KMS-11 (cell line): Measurements from ENCODE around the gene TMOD2.
"Not testable (repeated sequence)": the region's sequence is repeated elsewhere in the genome, so short reads cannot be mapped to it uniquely, and the experiment has no call there.

Experiments used
- H2AFZ ChIP-seq: fragments of 200-600 bp; sonication (generic); 2 replicates; pipeline ENCODE4 v1.6.1; 2016; ENCODE audit warnings: antibody characterized with exemption, mixed run types, low read depth
- H3K27ac ChIP-seq: fragments of 200-600 bp; sonication (generic); 2 replicates; pipeline ENCODE4 v1.6.1; 2016; ENCODE audit warnings: mild to moderate bottlenecking, mixed run types
- H3K27me3 ChIP-seq: fragments of 200-600 bp; sonication (generic); 2 replicates; pipeline ENCODE4 v1.6.1; 2017; ENCODE audit warnings: mild to moderate bottlenecking, low read depth, mixed run types, moderate library complexity; ENCODE audit not compliant: insufficient read depth
- H3K36me3 ChIP-seq: fragments of 200-600 bp; sonication (generic); 2 replicates; pipeline ENCODE4 v1.6.1; 2017; ENCODE audit warnings: mild to moderate bottlenecking, mixed run types; ENCODE audit not compliant: insufficient read depth
- H3K4me1 ChIP-seq: fragments of 200-600 bp; sonication (generic); 2 replicates; pipeline ENCODE4 v1.6.1; 2016; ENCODE audit warnings: mild to moderate bottlenecking, low read depth, mixed run types; ENCODE audit not compliant: poor library complexity, severe bottlenecking
- H3K4me2 ChIP-seq: fragments of 200-600 bp; sonication (generic); 2 replicates; pipeline ENCODE4 v1.7.0; 2016; ENCODE audit warnings: mild to moderate bottlenecking, mixed run types
- H3K4me3 ChIP-seq: fragments of 200-600 bp; sonication (generic); IDR thresholded peaks from 2 replicates; pipeline ENCODE4 v1.6.1; 2017; ENCODE audit warnings: low read depth, low read length, mixed read lengths; ENCODE audit not compliant: insufficient read depth
- H3K79me2 ChIP-seq: fragments of 200-600 bp; sonication (generic); 2 replicates; pipeline ENCODE4 v1.6.1; 2016; ENCODE audit warnings: low read depth, mixed run types; ENCODE audit not compliant: insufficient read depth
- H3K9ac ChIP-seq: fragments of 200-600 bp; sonication (generic); 2 replicates; pipeline ENCODE4 v1.6.1; 2016; ENCODE audit warnings: mild to moderate bottlenecking, mixed run types
- H4K20me1 ChIP-seq: fragments of 200-600 bp; sonication (generic); 2 replicates; pipeline ENCODE4 v1.6.1; 2016; ENCODE audit warnings: mild to moderate bottlenecking, mixed run types; ENCODE audit not compliant: insufficient read depth
- CTCF ChIP-seq: fragments of 200-600 bp; sonication (generic); conservative IDR thresholded peaks from 2 replicates; pipeline ENCODE4 v1.6.1; 2017; ENCODE audit warnings: low read depth, mild to moderate bottlenecking, antibody characterized with exemption, low read length, moderate library complexity, mixed read lengths

TMOD2 gene

GRCh38 chr15:51782357-51782896 is 31.0 kb downstream of the TMOD2 start:
- H4K20me1 ChIP-seq = no peaks in the 10 kb centered on the region
- H3K36me3 ChIP-seq = no peaks in the 10 kb centered on the region
- H3K4me1 ChIP-seq = no peaks in the 10 kb centered on the region
- no peak overlapping the region for H3K27ac ChIP-seq
- no peak overlapping the region for H3K4me3 ChIP-seq
- no peaks in the 10 kb centered on the region for H3K79me2 ChIP-seq
- H2AFZ ChIP-seq = no peak overlapping the region
- H3K9ac ChIP-seq = no peak overlapping the region
- H3K27me3 ChIP-seq = no peaks in the 10 kb centered on the region
- no peak for TF ChIP-seq CTCF
- no peak overlapping the region for H3K4me2 ChIP-seq

DNA sequence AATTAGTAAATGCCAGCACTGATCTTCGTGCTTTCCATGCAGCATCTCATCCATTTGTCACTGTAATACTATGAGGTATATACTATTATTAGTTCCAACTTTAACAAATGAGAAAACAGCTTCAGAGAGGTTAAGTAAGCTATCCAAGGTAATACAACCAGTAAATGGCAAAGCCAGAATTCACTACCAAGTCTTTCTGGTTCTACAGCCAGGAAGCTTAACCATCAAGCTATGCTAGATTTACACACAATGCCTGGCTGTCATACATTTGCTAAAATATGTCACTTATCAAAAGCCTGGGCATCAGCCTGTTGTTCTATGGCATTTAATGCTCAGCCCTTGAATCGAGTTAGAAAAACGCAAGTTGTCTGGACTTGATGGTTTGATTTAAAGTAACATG is 32.6 kb downstream of the TMOD2 start:
- no peaks in the 10 kb centered on the region for H3K36me3 ChIP-seq
- no peak for TF ChIP-seq CTCF

GRCh38 chr15:51787130-51787529 is 35.7 kb downstream of the TMOD2 start:
- not testable (repeated sequence) for H3K27me3 ChIP-seq, H2AFZ ChIP-seq, H3K36me3 ChIP-seq, H3K79me2 ChIP-seq, H3K4me3 ChIP-seq, H3K27ac ChIP-seq, H3K9ac ChIP-seq, H3K4me2 ChIP-seq, H4K20me1 ChIP-seq, H3K4me1 ChIP-seq

More for the DNA sequence above, 32.6 kb downstream of the TMOD2 start:
- no peaks in the 10 kb centered on the region for H4K20me1 ChIP-seq
- H3K4me2 ChIP-seq = no peak overlapping the region
- H2AFZ ChIP-seq = no peak overlapping the region
- H3K9ac ChIP-seq = no peak overlapping the region
- H3K27me3 ChIP-seq = no peaks in the 10 kb centered on the region
- no peak overlapping the region for H3K27ac ChIP-seq
- H3K4me1 ChIP-seq = no peaks in the 10 kb centered on the region
- H3K4me3 ChIP-seq = no peak overlapping the region
- no peaks in the 10 kb centered on the region for H3K79me2 ChIP-seq

GRCh38 chr15:51792474-51792873 is 41.1 kb downstream of the TMOD2 start:
- not testable (repeated sequence) for H3K4me3 ChIP-seq, H3K27me3 ChIP-seq, H3K36me3 ChIP-seq, H3K27ac ChIP-seq, H3K9ac ChIP-seq, H4K20me1 ChIP-seq, H3K4me1 ChIP-seq, H2AFZ ChIP-seq, H3K4me2 ChIP-seq, H3K79me2 ChIP-seq

DNA sequence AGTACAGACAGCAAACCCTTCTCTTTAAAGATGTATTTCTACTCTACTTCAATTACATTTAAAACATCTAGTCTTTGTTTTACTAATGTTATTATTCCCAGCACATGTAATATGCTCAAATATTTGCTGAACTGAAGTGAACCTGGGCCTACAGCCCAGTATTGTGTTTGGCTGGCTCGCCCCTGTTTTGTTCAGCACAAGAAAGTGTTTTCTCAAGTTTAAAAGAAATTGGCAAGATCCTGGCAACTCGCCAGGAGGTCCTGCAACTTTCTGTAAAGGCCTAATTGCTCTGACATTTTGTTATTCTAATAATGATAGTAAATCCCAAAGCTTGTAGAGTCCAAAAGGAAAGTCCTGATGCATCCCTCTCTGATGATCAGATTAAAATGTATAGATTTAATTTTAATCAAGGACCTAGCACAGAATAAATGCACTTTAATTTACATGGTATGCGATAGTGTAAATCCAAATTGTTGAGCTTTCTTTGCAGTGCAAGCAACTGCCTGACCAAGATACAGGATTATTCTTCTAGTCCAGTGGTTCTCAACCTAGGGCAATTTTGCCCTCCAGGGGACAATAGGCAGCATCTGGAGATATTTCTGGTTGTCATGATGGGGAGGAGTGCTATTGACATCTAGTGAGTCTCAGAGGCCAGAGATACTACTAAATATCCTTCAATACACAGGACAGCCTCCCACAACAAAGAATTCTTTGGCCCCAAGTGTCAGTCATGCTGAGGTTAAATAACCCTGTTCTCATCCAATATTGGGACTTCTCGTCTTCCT is 42.3 kb downstream of the TMOD2 start:
- Histone ChIP-seq H2AFZ (no peak overlapping the region), H3K9ac (no peak overlapping the region), H3K4me2 (no peak overlapping the region), H3K36me3 (no peaks in the 10 kb centered on the region), H3K79me2 (no peaks in the 10 kb centered on the region), H3K27ac (no peak overlapping the region), H3K4me1 (peaks cover 11% of the 10 kb centered on the region), H3K27me3 (no peaks in the 10 kb centered on the region), H4K20me1 (no peaks in the 10 kb centered on the region), H3K4me3 (no peak overlapping the region)
- no peak for TF ChIP-seq CTCF
